Measurements from ENCODE around the gene ATG4B.

The ATG4B gene

DNA sequence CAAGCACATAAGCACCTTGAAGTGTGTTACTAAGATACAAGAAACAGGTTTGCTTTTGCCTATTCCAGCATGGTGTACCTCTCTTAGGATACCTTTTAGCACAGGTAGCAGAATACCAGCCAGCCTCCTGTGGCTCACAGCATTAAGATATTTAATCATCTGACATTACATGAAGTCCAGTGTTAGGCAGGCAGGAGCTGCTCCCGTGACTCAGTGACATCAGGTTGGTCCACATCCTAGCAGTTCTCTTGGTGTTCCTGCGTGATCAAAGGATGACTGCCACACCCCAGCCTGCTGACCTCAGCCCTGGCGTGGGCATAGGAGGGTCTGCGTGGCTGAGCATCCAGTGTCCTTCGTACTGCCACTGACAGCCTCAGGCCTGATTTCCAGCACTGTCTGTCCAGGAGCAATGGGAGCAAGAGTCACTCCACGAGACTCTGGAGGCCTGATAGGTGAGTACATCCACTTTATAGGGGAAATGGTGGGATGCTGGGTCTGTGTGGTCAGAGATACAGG, 52.8 kb downstream of the ATG4B start:
- DNase-seq (ENCODE audit: low read depth in 2 of 2), result no peak

DNA sequence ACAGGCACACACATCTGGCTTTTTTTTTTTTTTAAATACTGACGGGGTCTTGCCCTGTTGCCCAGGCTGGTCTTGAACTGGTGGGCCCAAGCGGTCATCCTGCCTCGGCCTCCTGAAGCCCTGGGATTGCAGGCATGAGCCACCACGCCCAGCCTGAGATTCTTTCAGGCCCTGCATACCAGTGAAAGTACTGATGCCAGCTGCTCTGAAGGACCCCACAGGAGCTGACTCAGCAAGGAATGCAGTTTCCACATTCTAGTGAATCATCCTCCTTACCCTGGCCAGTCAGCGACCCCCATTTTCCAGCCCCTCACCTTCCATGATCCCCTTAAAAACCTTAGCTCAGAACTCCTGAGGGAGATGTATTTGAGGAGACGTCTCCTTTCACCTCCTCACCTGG, 55.0 kb downstream of the ATG4B start:
- no peak for DNase-seq (ENCODE audit: low read depth in 2 of 2)

DNA sequence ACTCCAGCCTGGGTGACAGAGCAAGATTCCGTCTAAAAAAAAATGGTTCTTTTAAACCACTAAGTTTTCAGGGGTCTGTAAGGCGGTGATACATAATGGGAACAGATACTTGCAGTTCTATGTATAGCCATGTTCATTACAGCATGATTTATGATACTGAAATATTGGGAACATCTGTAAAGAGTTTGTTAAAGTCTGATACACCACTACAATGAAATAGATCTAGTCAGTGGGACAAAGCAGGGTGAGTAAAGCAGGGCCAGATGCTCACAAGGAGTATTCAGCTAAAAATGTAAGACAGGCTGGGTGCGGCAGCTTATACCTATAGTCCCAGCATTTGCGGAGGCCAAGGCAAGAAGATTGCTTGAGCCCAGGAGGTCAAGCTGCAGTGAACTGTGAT, 58.2 kb downstream of the ATG4B start:
- DNase-seq (ENCODE audit: low read depth in 2 of 2), result no peak

GRCh38 chr2:241701149-241701398, 63.6 kb downstream of the ATG4B start:
- no peak for DNase-seq (ENCODE audit: low read depth in 2 of 2)

- DNase-seq (ENCODE audit: low read depth in 2 of 2), result peak; percentile 97
Measured at GRCh38 chr2:241701399-241702154, 64.1 kb downstream of the ATG4B start, which contains the start of gene ING5. TSS of gene ING5 (plus strand) at chr2:241702039. CDS start at chr2:241702066, 27 bp downstream.

GRCh38 chr2:241702155-241703031, 64.9 kb downstream of the ATG4B start:
- DNase-seq (ENCODE audit: low read depth in 2 of 2), result peak; percentile 87 to 89

DNA sequence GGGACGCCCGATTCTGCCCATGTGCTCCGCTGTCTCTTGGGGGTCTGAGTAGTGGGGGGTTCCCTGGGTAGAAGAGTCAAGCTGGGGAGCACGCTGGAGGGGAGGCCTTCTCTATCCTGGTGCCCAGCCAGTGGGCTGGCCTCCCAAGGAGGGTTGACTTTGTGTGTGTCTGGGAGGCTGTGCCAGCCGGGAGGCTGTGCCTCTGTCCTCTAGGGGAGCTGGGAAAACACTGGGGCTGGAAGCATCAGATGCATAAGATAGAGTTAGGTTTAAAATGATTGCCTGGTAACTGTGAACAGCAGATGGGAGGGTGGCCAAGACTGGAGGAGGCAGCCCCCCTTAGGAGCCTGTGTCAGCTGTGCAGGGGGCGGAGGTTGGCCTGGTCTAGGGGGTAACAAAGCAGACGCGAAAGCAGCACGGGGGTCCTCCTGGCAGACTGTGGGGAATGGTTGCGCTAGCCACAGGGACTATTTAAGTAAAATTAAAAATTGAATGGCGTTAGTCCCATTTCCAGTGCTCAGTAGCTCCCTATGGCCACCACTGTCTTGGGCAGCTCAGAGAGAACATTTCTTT, 65.6 kb downstream of the ATG4B start:
- DNase-seq (ENCODE audit: low read depth in 2 of 2), result no peak

DNA sequence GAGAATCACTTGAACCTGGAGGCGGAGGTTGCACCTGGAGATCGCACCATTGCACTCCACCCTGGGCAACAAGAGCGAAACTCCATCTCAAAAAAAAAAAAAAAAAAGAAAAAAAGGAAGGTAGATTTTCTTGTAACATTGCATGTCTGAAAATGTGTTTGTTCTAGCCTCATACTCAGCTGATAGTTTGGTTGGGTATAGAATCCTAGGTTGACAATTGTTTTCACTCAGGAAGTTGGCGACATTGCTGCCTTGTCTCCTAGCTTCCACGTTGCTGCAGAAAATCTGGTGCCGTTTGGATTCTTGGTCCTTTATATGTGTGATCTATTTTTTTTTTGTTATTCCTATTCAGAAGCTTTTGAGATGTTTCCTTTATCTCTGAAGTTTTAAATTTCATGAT, 69.0 kb downstream of the ATG4B start:
- DNase-seq (ENCODE audit: low read depth in 2 of 2), result no peak

GRCh38 chr2:241708879-241709278, 71.4 kb downstream of the ATG4B start:
- DNase-seq (ENCODE audit: low read depth in 2 of 2), result no peak

DNA sequence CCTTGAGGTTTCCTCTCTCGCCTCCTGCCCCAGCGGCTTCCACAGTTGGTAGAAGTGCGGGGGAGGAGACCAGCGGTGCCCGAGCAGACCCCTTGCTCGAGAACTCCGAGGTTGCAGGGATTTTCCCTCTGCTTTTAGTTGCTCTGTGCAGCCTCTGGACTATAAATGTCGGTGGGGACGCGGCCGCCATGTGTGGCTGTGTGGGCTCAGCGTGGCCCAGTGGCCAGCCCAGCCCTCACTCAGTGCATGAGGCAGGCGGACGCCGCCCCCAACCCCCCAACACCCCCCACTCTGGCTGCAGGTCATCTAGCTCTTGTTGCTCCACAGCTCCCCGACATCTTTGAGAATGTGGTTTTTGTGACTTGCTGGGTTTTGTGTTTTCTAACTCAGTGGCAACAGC, 81.6 kb downstream of the ATG4B start:
- DNase-seq (ENCODE audit: low read depth in 2 of 2), result no peak

DNA sequence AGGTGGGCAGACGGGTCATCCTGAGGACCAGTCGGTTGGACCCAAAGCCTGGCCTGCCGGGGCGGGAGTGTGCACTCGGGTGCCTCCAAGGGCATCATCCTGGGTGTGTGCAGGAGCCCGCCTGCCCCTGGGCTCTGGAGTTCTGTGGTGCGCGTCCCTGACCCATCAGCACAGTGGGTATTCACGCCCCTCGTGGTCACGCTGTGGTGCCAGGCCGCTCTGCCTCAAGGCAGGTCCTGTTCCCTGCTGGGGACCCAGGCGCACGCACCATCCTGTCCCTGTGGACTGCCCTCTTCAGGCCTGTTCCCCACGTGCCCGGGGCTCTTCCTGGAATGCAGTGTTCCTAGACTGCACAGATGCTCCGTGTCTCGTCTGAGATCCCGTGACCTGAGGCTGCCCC, 82.6 kb downstream of the ATG4B start:
- no peak for DNase-seq (ENCODE audit: low read depth in 2 of 2)

DNA sequence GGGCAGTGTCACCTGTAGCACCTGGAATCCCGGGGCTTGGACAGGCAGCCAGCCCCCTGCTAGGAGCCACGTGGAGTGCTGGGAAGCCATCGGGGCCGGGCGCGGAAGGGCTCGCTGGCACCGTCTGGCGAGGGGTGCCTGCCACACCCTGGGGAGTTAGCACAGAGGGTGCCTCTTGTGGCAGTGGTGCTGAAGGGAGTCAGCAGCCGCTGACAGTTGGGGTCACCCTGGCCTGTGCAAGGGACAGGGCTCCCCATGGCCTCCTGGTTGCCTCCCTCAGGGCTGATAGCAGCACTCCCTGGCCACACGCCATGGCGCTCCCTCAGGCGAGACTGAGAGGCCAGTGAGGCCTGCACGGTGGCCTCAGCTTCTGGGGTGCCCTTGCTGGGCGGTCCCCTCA, 83.1 kb downstream of the ATG4B start:
- no peak for DNase-seq (ENCODE audit: low read depth in 2 of 2)

GRCh38 chr2:241721852-241722251, 84.4 kb downstream of the ATG4B start:
- DNase-seq (ENCODE audit: low read depth in 2 of 2), result no peak

GRCh38 chr2:241722896-241723454, 85.5 kb downstream of the ATG4B start:
- DNase-seq (ENCODE audit: low read depth in 2 of 2), result no peak

All from stimulated activated CD4-positive, alpha-beta T cell treated with anti-CD3 and anti-CD28 coated beads, Interleukin-4, amount 100 ng/mL, for 48 hours (primary cell).